ENCODE measurements around the gene TPD52L1.

Gene TPD52L1

DNA sequence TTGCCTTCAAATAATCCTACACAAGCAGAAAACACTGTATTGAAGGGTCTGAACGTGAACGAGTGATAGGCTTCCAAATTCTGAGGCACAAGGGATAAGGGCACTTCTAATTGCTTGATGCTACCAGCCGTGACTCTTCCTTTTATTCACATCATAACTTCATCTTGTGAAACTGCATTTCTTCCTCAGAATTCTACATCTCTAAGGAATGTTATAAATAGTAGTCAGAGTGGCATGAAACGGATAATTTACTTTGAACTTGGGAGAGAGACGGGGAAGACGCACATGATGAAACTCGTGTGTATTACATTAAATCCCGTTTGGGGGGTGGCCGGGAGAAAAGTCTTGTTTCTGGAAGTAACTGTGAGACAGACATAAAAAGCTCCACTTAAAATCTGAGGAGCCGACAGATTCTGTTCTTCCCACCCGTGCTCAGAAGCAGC lies 147.4 kb downstream of the TPD52L1 start:
- peak; percentile 40 for ATAC-seq
- no peak for TF ChIP-seq RARB (CRISPR knock-in tag; IDR thresholded peaks at IDR 0.05)
- TF ChIP-seq ZC3H10 (CRISPR knock-in tag; IDR thresholded peaks at IDR 0.05), result no peak
- TF ChIP-seq TCF4 (CRISPR knock-in tag; IDR thresholded peaks at IDR 0.05; ENCODE audit: borderline replicate concordance), result no peak
- TF ChIP-seq, protein P1, sequence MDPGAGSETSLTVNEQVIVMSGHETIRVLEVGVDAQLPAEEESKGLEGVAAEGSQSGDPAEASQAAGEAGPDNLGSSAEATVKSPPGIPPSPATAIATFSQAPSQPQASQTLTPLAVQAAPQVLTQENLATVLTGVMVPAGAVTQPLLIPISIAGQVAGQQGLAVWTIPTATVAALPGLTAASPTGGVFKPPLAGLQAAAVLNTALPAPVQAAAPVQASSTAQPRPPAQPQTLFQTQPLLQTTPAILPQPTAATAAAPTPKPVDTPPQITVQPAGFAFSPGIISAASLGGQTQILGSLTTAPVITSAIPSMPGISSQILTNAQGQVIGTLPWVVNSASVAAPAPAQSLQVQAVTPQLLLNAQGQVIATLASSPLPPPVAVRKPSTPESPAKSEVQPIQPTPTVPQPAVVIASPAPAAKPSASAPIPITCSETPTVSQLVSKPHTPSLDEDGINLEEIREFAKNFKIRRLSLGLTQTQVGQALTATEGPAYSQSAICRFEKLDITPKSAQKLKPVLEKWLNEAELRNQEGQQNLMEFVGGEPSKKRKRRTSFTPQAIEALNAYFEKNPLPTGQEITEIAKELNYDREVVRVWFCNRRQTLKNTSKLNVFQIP (CRISPR knock-in tag; IDR thresholded peaks at IDR 0.05; ENCODE audit: borderline replicate concordance, low read depth), result no peak
- no peak for TF ChIP-seq GLIS3 (CRISPR knock-in tag; IDR thresholded peaks at IDR 0.05)
- TF ChIP-seq ISL1 (CRISPR knock-in tag; IDR thresholded peaks at IDR 0.05), result no peak
- TF ChIP-seq ARNTL (CRISPR knock-in tag; IDR thresholded peaks at IDR 0.05; ENCODE audit: borderline replicate concordance, low read depth), result no peak
- TF ChIP-seq, protein P2, sequence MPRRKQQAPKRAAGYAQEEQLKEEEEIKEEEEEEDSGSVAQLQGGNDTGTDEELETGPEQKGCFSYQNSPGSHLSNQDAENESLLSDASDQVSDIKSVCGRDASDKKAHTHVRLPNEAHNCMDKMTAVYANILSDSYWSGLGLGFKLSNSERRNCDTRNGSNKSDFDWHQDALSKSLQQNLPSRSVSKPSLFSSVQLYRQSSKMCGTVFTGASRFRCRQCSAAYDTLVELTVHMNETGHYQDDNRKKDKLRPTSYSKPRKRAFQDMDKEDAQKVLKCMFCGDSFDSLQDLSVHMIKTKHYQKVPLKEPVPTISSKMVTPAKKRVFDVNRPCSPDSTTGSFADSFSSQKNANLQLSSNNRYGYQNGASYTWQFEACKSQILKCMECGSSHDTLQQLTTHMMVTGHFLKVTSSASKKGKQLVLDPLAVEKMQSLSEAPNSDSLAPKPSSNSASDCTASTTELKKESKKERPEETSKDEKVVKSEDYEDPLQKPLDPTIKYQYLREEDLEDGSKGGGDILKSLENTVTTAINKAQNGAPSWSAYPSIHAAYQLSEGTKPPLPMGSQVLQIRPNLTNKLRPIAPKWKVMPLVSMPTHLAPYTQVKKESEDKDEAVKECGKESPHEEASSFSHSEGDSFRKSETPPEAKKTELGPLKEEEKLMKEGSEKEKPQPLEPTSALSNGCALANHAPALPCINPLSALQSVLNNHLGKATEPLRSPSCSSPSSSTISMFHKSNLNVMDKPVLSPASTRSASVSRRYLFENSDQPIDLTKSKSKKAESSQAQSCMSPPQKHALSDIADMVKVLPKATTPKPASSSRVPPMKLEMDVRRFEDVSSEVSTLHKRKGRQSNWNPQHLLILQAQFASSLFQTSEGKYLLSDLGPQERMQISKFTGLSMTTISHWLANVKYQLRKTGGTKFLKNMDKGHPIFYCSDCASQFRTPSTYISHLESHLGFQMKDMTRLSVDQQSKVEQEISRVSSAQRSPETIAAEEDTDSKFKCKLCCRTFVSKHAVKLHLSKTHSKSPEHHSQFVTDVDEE (CRISPR knock-in tag; IDR thresholded peaks at IDR 0.05), result no peak
- TF ChIP-seq OSR1 (CRISPR knock-in tag; IDR thresholded peaks at IDR 0.05), result no peak
- no peak for TF ChIP-seq ZFP30 (CRISPR knock-in tag; IDR thresholded peaks at IDR 0.05)
- TF ChIP-seq CSDC2 (CRISPR knock-in tag; IDR thresholded peaks at IDR 0.05), result no peak
- TF ChIP-seq TOX (CRISPR knock-in tag; IDR thresholded peaks at IDR 0.05; ENCODE audit: borderline replicate concordance), result no peak
- no peak for TF ChIP-seq ZNF565 (CRISPR knock-in tag; conservative IDR thresholded peaks at IDR 0.05; ENCODE audit: low read depth)
- TF ChIP-seq ZNF70 (CRISPR knock-in tag; IDR thresholded peaks at IDR 0.05), result no peak

DNA sequence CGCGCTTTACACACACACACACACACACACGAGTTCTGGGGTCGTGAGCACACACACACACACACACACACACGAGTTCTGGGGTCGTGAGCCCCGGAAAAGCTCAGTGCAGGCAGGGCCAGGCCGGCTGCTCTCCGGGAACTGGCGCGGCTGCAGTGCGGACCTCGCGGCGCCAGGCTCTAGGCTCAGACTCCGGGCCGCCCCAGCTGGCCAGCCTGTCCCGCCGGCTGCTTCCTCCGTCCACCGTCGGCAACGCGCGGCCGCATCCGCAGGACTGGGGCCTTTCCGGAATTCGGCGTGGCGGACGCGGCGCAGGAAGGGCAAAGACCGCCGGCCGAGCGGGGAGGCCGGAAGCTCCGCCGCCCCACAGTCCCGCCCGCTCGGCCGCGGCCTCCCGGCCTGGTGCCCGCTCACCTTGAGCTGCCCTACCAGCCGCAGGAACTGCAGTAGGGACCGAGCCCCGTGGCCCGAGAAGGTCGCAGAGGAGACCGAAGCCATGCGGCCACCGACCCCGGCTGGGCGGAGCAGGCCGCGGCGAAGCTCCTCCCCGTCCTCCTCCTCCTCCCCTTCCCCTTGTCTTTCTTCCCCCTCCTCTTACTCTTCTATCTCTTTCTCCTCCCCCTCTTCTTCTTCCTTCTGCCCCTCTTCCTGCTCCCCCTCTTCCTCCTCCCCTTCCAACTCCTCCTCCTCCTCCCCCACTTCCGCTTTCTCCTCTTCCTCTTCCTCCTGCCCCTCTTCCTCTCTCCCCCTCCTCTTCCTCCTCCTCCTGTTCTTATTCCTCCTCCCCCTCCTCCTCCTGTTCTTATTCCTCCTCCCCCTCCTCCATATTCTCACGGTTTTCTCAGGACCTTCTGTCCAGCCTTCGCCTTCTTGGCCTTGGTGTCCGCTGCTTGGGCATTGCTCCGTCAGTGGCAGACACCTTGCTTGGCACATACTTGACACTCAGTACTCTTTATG lies 148.1 kb downstream of the TPD52L1 start, which contains the start of gene HDDC2:
Gene HDDC2 (minus strand): TSS at position 533 of the 957 bp plus-strand sequence. CDS start 35 bp downstream, at position 498.
- peak; percentile 96 for ATAC-seq
- TF ChIP-seq OSR1 (CRISPR knock-in tag; IDR thresholded peaks at IDR 0.05) (no peak), ZFP3 (CRISPR knock-in tag; IDR thresholded peaks at IDR 0.05) (peak; percentile 81)
- TF ChIP-seq, protein P2 (CRISPR knock-in tag; IDR thresholded peaks at IDR 0.05), result 0 out of 2 replicates have a peak, but pooled peaks have one; percentile 29
- TF ChIP-seq, protein P3, sequence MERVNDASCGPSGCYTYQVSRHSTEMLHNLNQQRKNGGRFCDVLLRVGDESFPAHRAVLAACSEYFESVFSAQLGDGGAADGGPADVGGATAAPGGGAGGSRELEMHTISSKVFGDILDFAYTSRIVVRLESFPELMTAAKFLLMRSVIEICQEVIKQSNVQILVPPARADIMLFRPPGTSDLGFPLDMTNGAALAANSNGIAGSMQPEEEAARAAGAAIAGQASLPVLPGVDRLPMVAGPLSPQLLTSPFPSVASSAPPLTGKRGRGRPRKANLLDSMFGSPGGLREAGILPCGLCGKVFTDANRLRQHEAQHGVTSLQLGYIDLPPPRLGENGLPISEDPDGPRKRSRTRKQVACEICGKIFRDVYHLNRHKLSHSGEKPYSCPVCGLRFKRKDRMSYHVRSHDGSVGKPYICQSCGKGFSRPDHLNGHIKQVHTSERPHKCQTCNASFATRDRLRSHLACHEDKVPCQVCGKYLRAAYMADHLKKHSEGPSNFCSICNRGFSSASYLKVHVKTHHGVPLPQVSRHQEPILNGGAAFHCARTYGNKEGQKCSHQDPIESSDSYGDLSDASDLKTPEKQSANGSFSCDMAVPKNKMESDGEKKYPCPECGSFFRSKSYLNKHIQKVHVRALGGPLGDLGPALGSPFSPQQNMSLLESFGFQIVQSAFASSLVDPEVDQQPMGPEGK (CRISPR knock-in tag; IDR thresholded peaks at IDR 0.05; ENCODE audit: borderline replicate concordance), result no peak

DNA sequence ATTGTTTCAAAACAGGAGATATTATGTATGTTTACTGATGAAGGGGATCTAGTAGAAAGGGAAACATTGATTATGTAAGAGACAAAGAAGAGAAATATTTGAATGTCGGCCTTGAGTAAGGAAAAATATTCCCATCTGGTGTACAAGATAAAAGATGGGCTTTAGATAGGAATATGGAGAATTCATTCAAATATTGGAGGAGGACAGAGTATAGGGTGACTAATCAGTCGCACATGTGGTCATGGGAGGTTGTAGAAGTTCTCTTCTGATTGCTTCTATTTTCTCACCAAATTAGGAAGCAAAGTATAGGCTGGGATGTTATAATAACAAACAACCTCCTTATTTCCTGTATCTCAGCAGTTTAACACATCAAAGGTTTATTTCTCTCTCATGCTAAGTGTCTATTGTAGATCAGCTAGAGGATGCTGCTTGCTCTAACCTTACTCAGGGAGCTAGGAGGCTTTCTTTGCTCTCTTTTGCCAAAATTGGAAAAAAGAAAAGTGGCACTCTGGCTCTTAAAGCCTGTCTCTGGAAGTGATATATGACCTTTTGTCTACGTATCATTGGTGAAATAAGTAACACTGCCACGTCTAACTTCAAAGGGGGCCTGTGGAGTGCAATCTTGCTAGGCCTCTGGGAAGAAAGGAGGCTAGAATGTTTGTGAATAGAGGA lies 149.4 kb downstream of the TPD52L1 start:
- ATAC-seq, result no peak
- TF ChIP-seq TCF4 (CRISPR knock-in tag; IDR thresholded peaks at IDR 0.05; ENCODE audit: borderline replicate concordance) (no peak), ARNTL (CRISPR knock-in tag; IDR thresholded peaks at IDR 0.05; ENCODE audit: borderline replicate concordance, low read depth) (no peak), ZFP30 (CRISPR knock-in tag; IDR thresholded peaks at IDR 0.05) (no peak), PPARA (CRISPR knock-in tag; IDR thresholded peaks at IDR 0.05; ENCODE audit: borderline replicate concordance) (no peak), TOX (CRISPR knock-in tag; IDR thresholded peaks at IDR 0.05; ENCODE audit: borderline replicate concordance) (no peak), ZC3H10 (CRISPR knock-in tag; IDR thresholded peaks at IDR 0.05) (no peak), GLIS3 (CRISPR knock-in tag; IDR thresholded peaks at IDR 0.05) (no peak), CSDC2 (CRISPR knock-in tag; IDR thresholded peaks at IDR 0.05) (no peak)
- TF ChIP-seq, protein P3 (CRISPR knock-in tag; IDR thresholded peaks at IDR 0.05; ENCODE audit: borderline replicate concordance), result no peak
- TF ChIP-seq, protein P2 (CRISPR knock-in tag; IDR thresholded peaks at IDR 0.05), result no peak

Measured in SK-N-SH treated with all-trans-retinoic acid at 6 μM for 48 hours (cell line).